Activated CD4-positive, alpha-beta T cell treated with anti-CD3 and anti-CD28 coated beads, Interleukin-2, amount 10 ng/mL, durations not matched to agents 7 days and 5 days (primary cell): ENCODE results near the gene CSRNP2. TPM values are rescaled to one million over a fixed set of nuclear protein-coding genes. Genes with fewer than 3 reads are reported as not detected.
A peak's percentile ranks its signal among the peaks of the same experiment; 100 is the strongest.
"Not testable (repeated sequence)": the region's sequence is repeated elsewhere in the genome, so short reads cannot be mapped to it uniquely, and the experiment has no call there.

Experiments used
- CTCF ChIA-PET: fragments of 350-600 bp; sonication (Branson Sonifier 250); formaldehyde crosslinking; loops from one replicate; lab custom pipeline; 2021; ENCODE audit warnings: antibody characterized with exemption; lab: Charles Lee
- POLR2A ChIA-PET: fragments of 350-600 bp; sonication (Branson Sonifier 250); formaldehyde crosslinking; loops from one replicate; lab custom pipeline; 2021; ENCODE audit warnings: antibody characterized with exemption; lab: Charles Lee
- DNase-seq: peaks from one replicate; pipeline ENCODE4 v3.0.0-alpha.2; 2020
- H3K27ac Mint-ChIP-seq: one replicate; pipeline ENCODE4 v1.8.0; 2021; ENCODE audit warnings: mild to moderate bottlenecking, moderate library complexity, mixed read lengths
- H3K27me3 Mint-ChIP-seq: one replicate; pipeline ENCODE4 v1.8.0; 2021; ENCODE audit warnings: mixed read lengths
- H3K36me3 Mint-ChIP-seq: one replicate; pipeline ENCODE4 v1.8.0; 2021; ENCODE audit warnings: low read depth, mixed read lengths
- H3K4me1 Mint-ChIP-seq: one replicate; pipeline ENCODE4 v1.8.0; 2021; ENCODE audit warnings: mixed read lengths
- H3K4me3 Mint-ChIP-seq: one replicate; pipeline ENCODE4 v1.8.0; 2021; ENCODE audit warnings: mild to moderate bottlenecking, moderate library complexity, mixed read lengths
- H3K9me3 Mint-ChIP-seq: one replicate; pipeline ENCODE4 v1.8.0; 2021; ENCODE audit warnings: mixed read lengths
- total RNA-seq, 2 experiments: library from RNA; stranded (reverse); gene quantifications; one replicate each; pipeline ENCODE4 v1.2.3, GENCODE V29; 2021

Gene CSRNP2
- total RNA-seq, 2 experiments from 2014 or later, result 13.6 to 17.0 TPM

- H3K36me3 Mint-ChIP-seq, result peaks cover 51% of the 10 kb centered on the region
- DNase-seq, result no peak
- CTCF ChIA-PET, result no interaction called here
- POLR2A ChIA-PET, result no interaction called here
- H3K27me3 Mint-ChIP-seq, result no peaks in the 10 kb centered on the region
- no peaks in the 10 kb centered on the region for H3K4me1 Mint-ChIP-seq
- H3K9me3 Mint-ChIP-seq, result no peaks in the 10 kb centered on the region
- no peak overlapping the region for H3K27ac Mint-ChIP-seq
- no peak overlapping the region for H3K4me3 Mint-ChIP-seq
These were observed 15.2 kb upstream of the CSRNP2 start for GRCh38 chr12:51098611-51099010.

DNA sequence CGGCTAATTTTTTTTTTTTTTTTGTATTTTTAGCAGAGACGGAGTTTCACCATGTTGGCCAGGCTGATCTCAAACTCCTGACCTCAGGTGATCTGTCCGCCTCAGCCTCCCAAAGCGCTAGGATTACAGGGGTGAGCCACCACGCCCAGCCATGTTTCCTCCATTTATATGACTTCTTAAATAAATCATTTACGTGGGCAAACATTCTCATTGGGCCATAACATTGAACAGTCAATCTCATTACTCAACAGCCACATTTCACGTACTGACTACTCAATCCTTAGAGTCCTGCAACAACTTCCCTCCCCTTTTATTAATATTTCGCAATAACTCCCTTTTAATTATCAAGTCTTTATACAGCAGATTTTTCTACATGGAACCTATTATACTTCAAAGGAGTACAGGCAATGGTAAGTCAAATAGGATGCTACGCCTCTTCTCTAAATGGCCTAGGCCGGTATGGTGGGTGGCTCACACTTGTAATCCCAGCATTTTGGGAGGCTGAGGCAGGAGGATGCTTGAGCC is 7.4 kb upstream of the CSRNP2 start:
- Mint-ChIP-seq H3K27ac (no peak overlapping the region), H3K36me3 (peaks cover 31% of the 10 kb centered on the region), H3K27me3 (no peaks in the 10 kb centered on the region), H3K4me3 (no peak overlapping the region), H3K4me1 (peaks cover 14% of the 10 kb centered on the region), H3K9me3 (no peaks in the 10 kb centered on the region)
- ChIA-PET POLR2A (no interaction called here), CTCF (interaction anchor here (0.6 to 0.9 kb wide), 2 partner anchors 96 to 316 kb away, joined by 3 to 5 read pairs; no protein-coding TSS in a partner anchor)
- DNase-seq, result no peak

- DNase-seq, result no peak
- Mint-ChIP-seq H3K27ac (peak overlapping the region; percentile 74), H3K4me1 (peaks cover 21% of the 10 kb centered on the region), H3K4me3 (no peak overlapping the region), H3K36me3 (peaks cover 13% of the 10 kb centered on the region), H3K27me3 (no peaks in the 10 kb centered on the region), H3K9me3 (no peaks in the 10 kb centered on the region)
- POLR2A ChIA-PET, result no interaction called here
- CTCF ChIA-PET, result no interaction called here
These were observed 4.4 kb upstream of the CSRNP2 start for GRCh38 chr12:51087818-51088217.

DNA sequence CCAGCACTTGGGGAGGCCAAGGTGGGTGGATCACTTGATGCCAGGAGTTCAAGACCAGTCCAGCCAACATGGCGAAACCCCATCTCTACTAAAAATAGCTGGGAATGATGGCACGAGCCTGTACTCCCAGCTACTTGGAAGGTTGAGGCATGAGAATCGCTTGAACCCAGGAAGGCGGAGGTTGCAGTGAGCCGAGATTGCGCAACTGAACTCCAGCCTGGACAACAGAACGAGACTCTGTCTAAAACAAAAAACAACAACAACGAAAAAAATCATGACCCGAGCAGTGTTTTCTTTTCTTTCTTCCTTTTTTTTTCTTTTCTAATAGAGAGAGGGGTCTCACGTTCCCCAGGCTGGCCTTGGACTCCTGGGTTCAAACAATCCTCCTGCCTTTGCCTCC is 3.5 kb upstream of the CSRNP2 start:
- CTCF ChIA-PET, result no interaction called here
- H3K9me3 Mint-ChIP-seq, result no peaks in the 10 kb centered on the region
- POLR2A ChIA-PET, result no interaction called here
- peaks cover 30% of the 10 kb centered on the region for H3K4me1 Mint-ChIP-seq
- H3K36me3 Mint-ChIP-seq, result peaks cover 16% of the 10 kb centered on the region
- H3K4me3 Mint-ChIP-seq, result no peak overlapping the region
- H3K27ac Mint-ChIP-seq, result peak overlapping the region; percentile 54
- no peaks in the 10 kb centered on the region for H3K27me3 Mint-ChIP-seq
- DNase-seq, result no peak

DNA sequence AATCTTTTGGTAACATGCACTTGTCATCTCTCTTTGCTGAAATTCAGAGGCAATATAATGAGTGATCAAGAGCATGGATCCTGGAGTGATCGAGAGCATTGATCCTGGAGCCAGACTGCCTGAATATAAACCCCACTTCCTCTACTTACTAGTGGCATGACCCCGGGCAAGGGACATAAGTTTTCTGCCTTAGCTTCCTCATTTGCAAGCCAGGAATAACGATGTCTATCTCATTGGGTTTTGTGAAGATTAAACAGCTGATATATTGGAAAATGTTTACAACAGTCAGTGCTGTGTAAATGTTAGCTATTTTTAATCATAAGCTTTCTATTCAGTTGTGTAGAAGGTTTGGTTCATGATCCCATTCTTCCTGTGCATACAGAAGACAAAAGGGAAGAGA is 2.4 kb upstream of the CSRNP2 start:
- Mint-ChIP-seq H3K9me3 (no peaks in the 10 kb centered on the region), H3K27me3 (no peaks in the 10 kb centered on the region), H3K4me1 (peaks cover 37% of the 10 kb centered on the region), H3K4me3 (no peak overlapping the region), H3K36me3 (peaks cover 14% of the 10 kb centered on the region), H3K27ac (no peak overlapping the region)
- ChIA-PET POLR2A (no interaction called here), CTCF (interaction anchor here (0.6 kb wide), 1 partner anchor 20 kb away, joined by 3 read pairs; no protein-coding TSS in a partner anchor)
- DNase-seq, result no peak

DNA sequence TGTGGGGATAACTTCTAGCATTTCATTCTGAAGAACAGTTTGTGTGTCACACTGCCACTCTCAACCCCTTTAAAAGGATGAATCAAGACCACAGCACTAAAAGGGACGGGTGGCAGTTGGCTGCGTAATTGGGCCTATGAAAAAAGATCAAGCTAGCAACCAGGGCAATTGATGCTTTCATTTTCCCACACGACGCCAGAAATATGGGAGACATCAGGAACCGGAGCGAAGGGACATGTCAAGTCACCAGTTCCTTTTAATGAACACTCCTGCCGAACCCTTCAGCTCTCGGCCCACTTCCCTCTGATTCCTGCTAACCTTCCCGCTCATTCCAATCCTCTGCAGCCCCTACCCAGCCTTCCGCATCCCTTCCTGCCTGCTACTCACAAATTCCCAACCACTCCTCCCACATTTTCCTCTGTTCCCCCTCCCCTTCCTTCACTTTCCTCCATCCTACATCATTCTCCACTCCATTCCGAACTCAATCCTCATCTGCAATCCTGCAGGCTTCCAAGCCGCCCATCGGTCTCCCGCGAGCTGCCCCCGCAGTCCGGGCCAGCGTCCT is 753 bp downstream of the CSRNP2 start:
- peak; percentile 31 for DNase-seq
- H3K4me1 Mint-ChIP-seq, result peaks cover 30% of the 10 kb centered on the region
- peak overlapping the region; percentile 85 for H3K4me3 Mint-ChIP-seq
- H3K27me3 Mint-ChIP-seq, result no peaks in the 10 kb centered on the region
- POLR2A ChIA-PET, result interaction anchor here (1.5 kb wide), 1 partner anchor 156 kb away, joined by 3 read pairs; the partner anchor contains the start of gene DAZAP2
- no peaks in the 10 kb centered on the region for H3K9me3 Mint-ChIP-seq
- peaks cover 22% of the 10 kb centered on the region for H3K36me3 Mint-ChIP-seq
- H3K27ac Mint-ChIP-seq, result peak overlapping the region; percentile 87
- CTCF ChIA-PET, result interaction anchor here (0.6 to 1.6 kb wide), 6 partner anchors 9 to 136 kb away, joined by 3 to 9 read pairs (median 4); partner anchors contain the start of gene POU6F1

GRCh38 chr12:51081421-51081820 is 2.0 kb downstream of the CSRNP2 start:
- Mint-ChIP-seq H3K27me3 (no peaks in the 10 kb centered on the region), H3K9me3 (no peaks in the 10 kb centered on the region), H3K4me1 (peaks cover 30% of the 10 kb centered on the region), H3K36me3 (peaks cover 18% of the 10 kb centered on the region), H3K27ac (no peak overlapping the region), H3K4me3 (peak overlapping the region; percentile 14)
- ChIA-PET POLR2A (no interaction called here), CTCF (interaction anchor here (1.2 to 1.3 kb wide), 2 partner anchors 18 to 137 kb away, joined by 3 to 4 read pairs; no protein-coding TSS in a partner anchor)
- no peak for DNase-seq

- Mint-ChIP-seq H3K27ac (no peak overlapping the region), H3K27me3 (no peaks in the 10 kb centered on the region), H3K36me3 (peaks cover 20% of the 10 kb centered on the region), H3K9me3 (no peaks in the 10 kb centered on the region), H3K4me1 (peaks cover 41% of the 10 kb centered on the region), H3K4me3 (no peak overlapping the region)
- DNase-seq, result no peak
- POLR2A ChIA-PET, result no interaction called here
- CTCF ChIA-PET, result interaction anchor here (0.7 to 0.9 kb wide), 2 partner anchors 10 to 19 kb away, joined by 3 to 5 read pairs; no protein-coding TSS in a partner anchor
These were observed 3.3 kb downstream of the CSRNP2 start for GRCh38 chr12:51080136-51080535.

DNA sequence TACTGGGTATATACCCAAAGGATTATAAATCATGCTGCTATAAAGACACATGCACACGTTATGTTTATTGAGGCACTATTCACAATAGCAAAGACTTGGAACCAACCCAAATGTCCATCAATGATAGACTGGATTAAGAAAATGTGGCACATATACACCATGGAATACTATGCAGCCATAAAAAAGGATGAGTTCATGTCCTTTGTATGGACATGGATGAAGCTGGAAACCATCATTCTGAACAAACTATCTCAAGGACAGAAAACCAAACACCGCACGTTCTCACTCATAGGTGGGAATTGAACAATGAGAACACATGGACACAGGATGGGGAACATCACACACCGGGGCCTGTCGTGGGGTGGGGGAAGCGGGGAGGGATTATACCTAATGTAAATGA is 4.5 kb downstream of the CSRNP2 start:
- POLR2A ChIA-PET, DNase-seq, H3K27me3 Mint-ChIP-seq, H3K27ac Mint-ChIP-seq, H3K4me3 Mint-ChIP-seq, H3K9me3 Mint-ChIP-seq: not testable (repeated sequence)
- CTCF ChIA-PET, result interaction anchor here (0.6 kb wide), 1 partner anchor 209 kb away, joined by 4 read pairs; no protein-coding TSS in a partner anchor
- H3K36me3 Mint-ChIP-seq, result peaks cover 23% of the 10 kb centered on the region
- H3K4me1 Mint-ChIP-seq, result peaks cover 38% of the 10 kb centered on the region

GRCh38 chr12:51078346-51078745 is 5.0 kb downstream of the CSRNP2 start:
- Mint-ChIP-seq H3K36me3 (peaks cover 26% of the 10 kb centered on the region), H3K4me1 (peaks cover 35% of the 10 kb centered on the region)
- DNase-seq, POLR2A ChIA-PET, H3K27me3 Mint-ChIP-seq, H3K4me3 Mint-ChIP-seq, H3K9me3 Mint-ChIP-seq, H3K27ac Mint-ChIP-seq: not testable (repeated sequence)
- CTCF ChIA-PET, result interaction anchor here (0.6 kb wide), 1 partner anchor 210 kb away, joined by 4 read pairs; no protein-coding TSS in a partner anchor

GRCh38 chr12:51077930-51078329 is 5.5 kb downstream of the CSRNP2 start:
- ChIA-PET POLR2A (no interaction called here), CTCF (interaction anchor here (0.6 kb wide), 1 partner anchor 210 kb away, joined by 4 read pairs; no protein-coding TSS in a partner anchor)
- Mint-ChIP-seq H3K9me3 (no peaks in the 10 kb centered on the region), H3K4me3 (no peak overlapping the region), H3K27me3 (no peaks in the 10 kb centered on the region), H3K36me3 (peaks cover 26% of the 10 kb centered on the region), H3K4me1 (peaks cover 35% of the 10 kb centered on the region), H3K27ac (no peak overlapping the region)
- DNase-seq, result no peak

GRCh38 chr12:51076236-51076930 is 7.0 kb downstream of the CSRNP2 start:
- Mint-ChIP-seq H3K4me1 (peaks cover 19% of the 10 kb centered on the region), H3K27ac (no peak overlapping the region), H3K4me3 (no peak overlapping the region), H3K9me3 (no peaks in the 10 kb centered on the region), H3K27me3 (no peaks in the 10 kb centered on the region), H3K36me3 (peaks cover 25% of the 10 kb centered on the region)
- POLR2A ChIA-PET, result interaction anchor here (0.5 kb wide), 1 partner anchor 163 kb away, joined by 4 read pairs; no protein-coding TSS in a partner anchor
- CTCF ChIA-PET, result interaction anchor here (1.2 to 1.6 kb wide), 3 partner anchors 13 to 29 kb away, joined by 3 to 4 read pairs (median 4); no protein-coding TSS in a partner anchor
- peak; percentile 12 for DNase-seq
